Measurements from ENCODE around the gene TNFRSF18. TPM values are rescaled to one million over a fixed set of nuclear protein-coding genes. Genes with fewer than 3 reads are reported as not detected.
A peak's percentile ranks its signal among the peaks of the same experiment; 100 is the strongest.

Gene TNFRSF18
- total RNA-seq, 4 donors from 2014 or later, result 0.44 to 2.8 (median 1.7) TPM; not detected in 1

GRCh38 chr1:1234180-1234808, 27.9 kb upstream of the TNFRSF18 start:
- no peak for ATAC-seq (ENCODE audit: low FRiP score)
- DNase-seq (ENCODE audit: low spot score), result no peak
- TF ChIP-seq CTCF (IDR thresholded peaks at IDR 0.05), result no peak

DNA sequence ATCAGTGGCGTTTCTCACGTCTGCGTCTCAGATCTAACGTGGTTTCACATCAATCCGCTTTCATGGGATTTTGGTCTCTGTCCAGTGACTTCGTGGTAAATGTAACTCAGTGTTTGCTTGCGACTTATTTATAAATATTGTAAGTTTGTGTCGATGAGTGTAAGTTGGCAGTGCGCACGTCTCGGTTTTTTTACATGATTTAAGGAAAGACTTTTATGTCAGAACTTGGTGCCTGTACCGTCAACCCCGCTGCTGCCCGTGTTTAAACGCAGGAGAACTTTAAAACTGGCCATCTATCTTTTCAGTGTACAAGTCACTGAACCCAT, 27.1 kb upstream of the TNFRSF18 start:
- ATAC-seq (ENCODE audit: low FRiP score), result no peak
- no peak for TF ChIP-seq CTCF (IDR thresholded peaks at IDR 0.05)

DNA sequence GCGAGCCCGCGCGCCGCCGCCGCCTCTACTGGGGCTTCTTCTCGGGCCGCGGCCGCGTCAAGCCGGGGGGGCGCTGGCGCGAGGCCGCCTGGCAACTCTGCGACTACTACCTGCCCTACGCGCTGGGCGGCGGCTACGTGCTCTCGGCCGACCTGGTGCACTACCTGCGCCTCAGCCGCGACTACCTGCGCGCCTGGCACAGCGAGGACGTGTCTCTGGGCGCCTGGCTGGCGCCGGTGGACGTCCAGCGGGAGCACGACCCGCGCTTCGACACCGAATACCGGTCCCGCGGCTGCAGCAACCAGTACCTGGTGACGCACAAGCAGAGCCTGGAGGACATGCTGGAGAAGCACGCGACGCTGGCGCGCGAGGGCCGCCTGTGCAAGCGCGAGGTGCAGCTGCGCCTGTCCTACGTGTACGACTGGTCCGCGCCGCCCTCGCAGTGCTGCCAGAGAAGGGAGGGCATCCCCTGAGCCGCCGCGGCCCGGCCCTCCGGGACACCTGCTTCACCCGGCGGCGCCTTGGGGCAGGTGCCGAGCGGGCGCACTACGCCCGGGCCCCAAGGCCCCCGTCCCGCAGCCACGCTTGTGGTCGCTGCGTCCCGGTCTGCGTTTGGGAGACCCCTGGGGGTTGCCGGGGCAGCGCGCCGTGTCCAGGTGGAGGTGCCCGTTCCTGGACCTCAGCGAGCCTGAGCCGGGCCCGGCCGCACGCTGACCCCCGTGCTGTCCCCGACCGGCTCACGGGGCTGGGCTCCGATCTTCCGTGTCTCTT, 26.6 kb upstream of the TNFRSF18 start:
- ATAC-seq (ENCODE audit: low FRiP score) (no peak), DNase-seq (ENCODE audit: low spot score) (no peak)
- no peak for TF ChIP-seq CTCF (IDR thresholded peaks at IDR 0.05)

More for the DNA sequence above, 27.1 kb upstream of the TNFRSF18 start:
- no peak for DNase-seq (ENCODE audit: low spot score)

- no peak for TF ChIP-seq CTCF (IDR thresholded peaks at IDR 0.05)
- DNase-seq (ENCODE audit: low spot score) (no peak), ATAC-seq (ENCODE audit: low FRiP score) (no peak)
These were observed 25.9 kb upstream of the TNFRSF18 start, which contains the start of gene B3GALT6 for GRCh38 chr1:1232208-1232795. Gene B3GALT6 (plus strand): TSS chr1:1232237. CDS start chr1:1232279, 42 bp downstream.

DNA sequence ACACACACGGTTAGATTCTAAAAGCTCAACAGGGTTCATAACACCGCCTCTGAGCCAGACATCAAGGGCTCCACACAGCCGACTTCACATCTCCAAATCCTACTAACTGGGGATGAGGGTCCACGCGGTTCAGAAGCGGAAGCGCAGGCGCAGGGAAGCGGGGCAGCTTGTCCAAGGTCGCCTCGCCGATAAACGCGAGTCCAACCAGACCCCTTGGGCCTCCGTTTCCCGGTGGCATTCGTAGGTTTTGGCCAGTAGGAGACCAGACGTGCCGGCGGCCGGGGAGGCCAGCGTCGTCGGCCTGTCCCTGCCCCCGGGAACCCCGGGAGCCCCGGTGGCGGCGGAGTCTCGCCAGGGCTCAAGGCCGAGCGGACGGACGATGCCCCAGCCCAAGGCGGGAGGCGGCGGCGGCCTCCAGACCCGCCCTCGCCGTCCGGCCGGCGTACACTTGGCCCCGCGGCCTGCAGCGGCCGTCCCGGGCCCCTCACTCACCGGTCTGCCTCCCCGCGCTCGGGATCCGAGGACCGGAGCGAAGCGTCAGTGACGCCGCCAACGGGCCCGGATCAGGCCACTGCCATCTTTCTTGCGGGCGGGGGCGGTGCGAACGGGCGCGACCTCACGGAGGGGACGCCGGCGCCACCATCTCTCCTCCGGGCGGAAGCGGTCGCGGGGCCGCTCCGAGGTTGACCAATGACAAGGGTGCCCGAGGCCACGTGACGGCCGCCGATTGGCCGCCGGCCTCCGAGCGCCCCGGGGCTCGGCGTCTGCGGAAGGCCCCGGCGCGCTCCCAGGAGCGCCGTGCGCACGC, 25.2 kb upstream of the TNFRSF18 start, which contains the start of gene SDF4:
SDF4 (minus strand) TSS at position 602 of the 808 bp plus-strand sequence. CDS start 3,229 bp downstream, outside the sequence.
- peak; percentile 79 for DNase-seq (ENCODE audit: low spot score)
- TF ChIP-seq CTCF (IDR thresholded peaks at IDR 0.05), result no peak

GRCh38 chr1:1230656-1231399, 24.4 kb upstream of the TNFRSF18 start:
- no peak for ATAC-seq (ENCODE audit: low FRiP score)
- DNase-seq (ENCODE audit: low spot score), result no peak
- TF ChIP-seq CTCF (IDR thresholded peaks at IDR 0.05), result no peak

More for the DNA sequence above, 25.2 kb upstream of the TNFRSF18 start, which contains the start of gene SDF4:
- ATAC-seq (ENCODE audit: low FRiP score), result peak; percentile 92

Data from omental fat pad (tissue), 4 donors.